ENCODE data around the gene FOXK2.

- TF ChIP-seq CTCF (IDR thresholded peaks at IDR 0.05) = no peak
- peak in 1 of 2 donors; percentile 72 for TF ChIP-seq POLR2A (IDR thresholded peaks at IDR 0.05)
Observed at GRCh38 chr17:82518826-82519810, at the start of gene FOXK2.

Measured in thyroid gland (tissue), 4 donors.